ENCODE data around the gene B9D2.
"Not testable (repeated sequence)": the region's sequence is repeated elsewhere in the genome, so short reads cannot be mapped to it uniquely, and the experiment has no call there.

The B9D2 gene

GRCh38 chr19:41363753-41364523, at the start of gene B9D2:
B9D2 (minus strand) TSS chr19:41364149; CDS start chr19:41363519, 630 bp downstream.
- peak; percentile 99 for DNase-seq (ENCODE audit: low spot score)

GRCh38 chr19:41412953-41413352, 49.0 kb upstream of the B9D2 start:
- DNase-seq (ENCODE audit: low spot score), result no peak

- peak; percentile 64 for DNase-seq (ENCODE audit: low spot score)
These were observed 48.0 kb upstream of the B9D2 start for GRCh38 chr19:41411968-41412265.

GRCh38 chr19:41411100-41411967, 47.4 kb upstream of the B9D2 start:
- DNase-seq (ENCODE audit: low spot score), result no peak

- no peak for DNase-seq (ENCODE audit: low spot score)
These were observed 46.5 kb upstream of the B9D2 start for GRCh38 chr19:41410336-41411054.

GRCh38 chr19:41409288-41409687, 45.3 kb upstream of the B9D2 start:
- DNase-seq (ENCODE audit: low spot score), result no peak

GRCh38 chr19:41408846-41409245, 44.9 kb upstream of the B9D2 start:
- not testable (repeated sequence) for DNase-seq (ENCODE audit: low spot score)

- DNase-seq (ENCODE audit: low spot score), result no peak
These were observed 44.3 kb upstream of the B9D2 start for GRCh38 chr19:41408256-41408655.

GRCh38 chr19:41407271-41407670, 43.3 kb upstream of the B9D2 start:
- no peak for DNase-seq (ENCODE audit: low spot score)

GRCh38 chr19:41405776-41406175, 41.8 kb upstream of the B9D2 start:
- DNase-seq (ENCODE audit: low spot score), result no peak

- DNase-seq (ENCODE audit: low spot score), result no peak
These were observed 39.4 kb upstream of the B9D2 start for GRCh38 chr19:41403181-41403970.

- no peak for DNase-seq (ENCODE audit: low spot score)
These were observed 38.1 kb upstream of the B9D2 start for GRCh38 chr19:41402010-41402409.

GRCh38 chr19:41401483-41401882, 37.5 kb upstream of the B9D2 start:
- DNase-seq (ENCODE audit: low spot score), result no peak

GRCh38 chr19:41399525-41399924, 35.6 kb upstream of the B9D2 start:
- DNase-seq (ENCODE audit: low spot score), result no peak

GRCh38 chr19:41399091-41399490, 35.1 kb upstream of the B9D2 start:
- DNase-seq (ENCODE audit: low spot score), result no peak

- DNase-seq (ENCODE audit: low spot score), result no peak
These were observed 34.6 kb upstream of the B9D2 start for GRCh38 chr19:41398598-41398997.

- no peak for DNase-seq (ENCODE audit: low spot score)
These were observed 34.1 kb upstream of the B9D2 start for GRCh38 chr19:41398050-41398418.

GRCh38 chr19:41397086-41398049, 33.4 kb upstream of the B9D2 start, which contains the start of the genes BCKDHA and EXOSC5:
BCKDHA (plus strand) TSS chr19:41397818; CDS start chr19:41397828, 10 bp downstream.
EXOSC5 (minus strand) TSS chr19:41397359; CDS start chr19:41397328, 31 bp downstream.
- DNase-seq (ENCODE audit: low spot score), result peak; percentile 98

GRCh38 chr19:41395355-41395754, 31.4 kb upstream of the B9D2 start:
- no peak for DNase-seq (ENCODE audit: low spot score)

GRCh38 chr19:41392775-41393174, 28.8 kb upstream of the B9D2 start:
- DNase-seq (ENCODE audit: low spot score), result no peak

- no peak for DNase-seq (ENCODE audit: low spot score)
These were observed 27.7 kb upstream of the B9D2 start for GRCh38 chr19:41391618-41392017.
